HG02852 (cell line): ENCODE results near the gene UTP20.

Source experiments
- ATAC-seq: cut with Tn5 transposase; IDR thresholded peaks from one replicate; pipeline ENCODE4 v1.9.1; 2021; ENCODE audit warnings: mild to moderate bottlenecking, moderate library complexity; ENCODE audit not compliant: unreplicated experiment

The UTP20 gene

GRCh38 chr12:101424620-101425019 lies 144.7 kb downstream of the UTP20 start:
- no peak for ATAC-seq

- no peak for ATAC-seq
These were observed 150.6 kb downstream of the UTP20 start for GRCh38 chr12:101430456-101430855.

GRCh38 chr12:101436136-101436535 lies 156.2 kb downstream of the UTP20 start:
- no peak for ATAC-seq
